H1 (cell line): Measurements from ENCODE around the gene LUC7L3.

Source experiments
- CTCF ChIP-seq, 3 experiments: IDR thresholded peaks; 1 replicate in 2 of 3; 2 replicates in 1 of 3; pipeline versions ENCODE4 v1.5.1 to v1.6.1; 2011; ENCODE audit warnings: low read length in 3 of 3, mild to moderate bottlenecking in 3 of 3, inconsistent platforms in 2 of 3, low read depth in 1 of 3, moderate library complexity in 1 of 3; ENCODE audit not compliant: insufficient read depth in 1 of 3; ENCODE audit errors: control extremely low read depth in 1 of 3
- EP300 ChIP-seq, 2 experiments: IDR thresholded peaks; 1 replicate in 1 of 2; 2 replicates in 1 of 2; pipeline ENCODE4 v1.6.1; 2011 to 2012; ENCODE audit warnings: low read depth in 2 of 2, low read length in 2 of 2, mild to moderate bottlenecking in 2 of 2, borderline replicate concordance in 1 of 2, inconsistent platforms in 1 of 2, moderate library complexity in 1 of 2
- EZH2 ChIP-seq: fragments of 200-600 bp; sonication (generic); IDR thresholded peaks from 2 replicates; pipeline ENCODE4 v1.7.1; 2012; ENCODE audit warnings: low read depth, mild to moderate bottlenecking, moderate library complexity, low read length, inconsistent platforms; ENCODE audit not compliant: severe bottlenecking
- GTF2F1 ChIP-seq: IDR thresholded peaks from 2 replicates; pipeline ENCODE4 v1.6.1; 2012; ENCODE audit warnings: low read depth, low read length, improper control_type of control experiment, borderline replicate concordance
- KDM1A ChIP-seq: fragments of 200-600, 300-600 bp; sonication (generic); IDR thresholded peaks from 2 replicates; pipeline ENCODE4 v1.7.1; 2016; ENCODE audit warnings: mild to moderate bottlenecking, low read length, borderline replicate concordance
- MAFK ChIP-seq: IDR thresholded peaks from 2 replicates; pipeline ENCODE4 v1.6.1; 2012; ENCODE audit warnings: low read depth, mild to moderate bottlenecking, improper control_type of control experiment, low read length
- MAX ChIP-seq: IDR thresholded peaks from 2 replicates; pipeline ENCODE4 v1.6.1; 2012; ENCODE audit warnings: inconsistent platforms
- POLR2A ChIP-seq, 2 experiments: IDR thresholded peaks; 1 replicate in 1 of 2; 2 replicates in 1 of 2; pipeline ENCODE4 v1.6.1; 2011; ENCODE audit warnings: low read depth in 2 of 2, low read length in 2 of 2, mild to moderate bottlenecking in 2 of 2; ENCODE audit errors: control extremely low read depth in 1 of 2
- POLR2AphosphoS5 ChIP-seq: IDR thresholded peaks from 2 replicates; pipeline ENCODE4 v1.6.1; 2011; ENCODE audit warnings: low read depth, low read length
- RFX5 ChIP-seq: IDR thresholded peaks from 2 replicates; pipeline ENCODE4 v1.6.1; 2011; ENCODE audit warnings: low read depth, low read length, improper control_type of control experiment, borderline replicate concordance
- SUZ12 ChIP-seq: fragments of 200-600 bp; sonication (generic); IDR thresholded peaks from 2 replicates; pipeline ENCODE4 v1.6.1; 2012; ENCODE audit warnings: mild to moderate bottlenecking, inconsistent platforms, low read length, moderate library complexity, mixed read lengths
- TAF1 ChIP-seq: IDR thresholded peaks from 2 replicates; pipeline ENCODE4 v1.6.1; 2011; ENCODE audit warnings: mild to moderate bottlenecking, low read depth, low read length
- TBP ChIP-seq: IDR thresholded peaks from 2 replicates; pipeline ENCODE4 v1.6.1; 2011; ENCODE audit warnings: low read depth, low read length, improper control_type of control experiment
- YY1 ChIP-seq: IDR thresholded peaks from 2 replicates; pipeline ENCODE4 v1.6.1; 2011; ENCODE audit warnings: low read depth, mild to moderate bottlenecking, low read length

- TF ChIP-seq POLR2A (IDR thresholded peaks at IDR 0.05; ENCODE audit: control extremely low read depth in 1 of 2, low read depth in 2 of 2, low read length in 2 of 2): no peak
- no peak for TF ChIP-seq YY1
- TF ChIP-seq KDM1A: no peak
- TF ChIP-seq EP300 (IDR thresholded peaks at IDR 0.05; ENCODE audit: borderline replicate concordance in 1 of 2, low read depth in 2 of 2, low read length in 2 of 2): no peak
- no peak for TF ChIP-seq CTCF (IDR thresholded peaks at IDR 0.05; ENCODE audit: control extremely low read depth in 1 of 3, insufficient read depth in 1 of 3, low read depth in 1 of 3, low read length in 3 of 3)
- no peak for TF ChIP-seq TAF1
- no peak for TF ChIP-seq SUZ12
- no peak for TF ChIP-seq TBP
- no peak for TF ChIP-seq POLR2AphosphoS5
- TF ChIP-seq GTF2F1: no peak
- TF ChIP-seq MAX: no peak
- no peak for TF ChIP-seq EZH2
- no peak for TF ChIP-seq RFX5
- no peak for TF ChIP-seq MAFK
These were observed 15.9 kb downstream of the LUC7L3 start for GRCh38 chr17:50735287-50735686.
